NOMO-1 treated with DMSO at 0.1 percent for 48 hours (cell line): ENCODE data around the gene COL4A5.

Source experiments
- DNase-seq: peaks from one replicate; lab custom pipeline; 2025; ENCODE audit not compliant: unreplicated experiment; lab: John Stamatoyannopoulos, UW

Gene COL4A5

DNA sequence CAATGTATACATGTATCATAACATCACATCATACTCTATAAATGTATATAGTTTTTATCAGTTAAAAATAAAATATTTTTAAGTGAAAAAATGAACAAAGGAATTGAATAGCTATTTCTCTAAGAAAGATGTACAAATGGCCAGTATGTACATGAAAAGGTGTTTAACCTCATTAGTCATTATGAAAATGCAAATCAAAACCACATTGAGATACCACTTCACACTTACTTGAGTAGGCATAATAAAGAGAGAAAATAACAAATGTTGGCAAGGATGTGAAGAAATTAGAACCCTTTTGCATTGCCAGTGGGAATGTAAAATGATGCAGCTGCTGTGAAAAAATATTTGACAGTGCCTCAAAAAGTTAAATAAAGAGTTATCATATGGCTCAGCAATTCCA, 201.2 kb downstream of the COL4A5 start:
- DNase-seq: no peak

DNA sequence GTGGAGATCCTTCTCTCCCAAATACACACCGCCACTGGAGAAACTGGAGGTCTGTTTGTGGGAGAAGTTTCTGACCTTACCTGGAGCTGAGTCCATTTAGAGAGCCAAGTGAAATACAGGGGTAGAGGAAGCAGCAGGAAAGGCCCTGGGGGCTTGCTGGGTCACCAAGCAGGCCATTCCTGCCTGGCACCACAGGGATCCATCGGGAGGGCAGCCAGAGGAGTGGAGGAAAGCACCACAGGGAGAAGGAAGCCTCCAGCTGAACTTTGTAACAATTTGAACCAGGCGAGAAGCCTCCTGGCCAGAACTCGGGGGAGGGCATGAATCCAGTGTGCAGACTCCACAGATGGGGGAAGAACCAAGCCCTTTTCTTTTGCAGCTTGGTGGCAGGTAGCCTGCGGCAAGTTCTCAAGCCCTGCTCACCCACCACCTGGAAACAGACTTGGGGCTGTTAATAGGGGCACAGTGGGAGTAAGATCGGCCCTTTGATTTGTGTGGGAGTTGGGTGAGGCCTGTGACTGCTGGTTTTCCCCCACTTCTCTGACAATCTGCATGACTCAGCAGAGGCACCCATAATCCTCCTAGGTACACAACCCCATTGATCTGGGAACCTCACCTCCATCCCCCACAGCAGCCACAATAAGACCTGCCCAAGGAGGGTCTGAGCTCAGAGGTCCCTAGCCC, 202.1 kb downstream of the COL4A5 start:
- no peak for DNase-seq

DNA sequence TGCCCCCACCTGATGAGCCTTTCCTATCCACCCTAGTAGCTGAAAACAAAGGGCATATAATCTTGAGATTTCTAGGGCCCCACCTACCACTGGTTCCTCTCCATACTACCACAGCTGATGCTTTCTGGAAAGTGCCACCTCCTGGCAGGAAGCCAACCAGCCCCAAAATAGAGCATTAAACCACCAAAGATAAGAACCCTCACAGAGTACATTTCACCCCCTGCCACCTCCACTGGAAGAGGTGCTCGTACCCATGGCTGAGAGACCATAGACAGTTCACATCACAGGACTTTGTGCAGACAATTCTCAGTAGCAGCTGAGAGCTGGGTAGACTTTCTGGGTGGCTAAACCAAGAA, 202.6 kb downstream of the COL4A5 start:
- no peak for DNase-seq

DNA sequence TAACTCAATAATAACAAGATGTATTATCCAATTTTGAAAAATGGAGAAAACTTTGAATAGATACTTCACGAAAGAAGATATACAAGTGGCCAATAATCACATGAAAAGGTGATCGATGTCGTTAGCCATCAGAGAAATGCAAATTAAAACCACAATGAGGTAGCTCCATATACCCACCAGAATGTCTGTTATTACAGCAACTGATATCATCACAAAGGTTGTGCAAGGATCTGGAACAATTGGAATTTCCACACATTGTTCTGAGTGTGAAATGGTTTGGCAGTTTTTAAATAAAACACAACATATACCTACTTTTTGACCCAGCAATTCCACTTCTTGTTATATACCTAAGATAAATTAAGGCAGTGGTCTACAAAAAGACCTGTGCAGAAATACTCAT, 225.1 kb downstream of the COL4A5 start:
- no peak for DNase-seq

DNA sequence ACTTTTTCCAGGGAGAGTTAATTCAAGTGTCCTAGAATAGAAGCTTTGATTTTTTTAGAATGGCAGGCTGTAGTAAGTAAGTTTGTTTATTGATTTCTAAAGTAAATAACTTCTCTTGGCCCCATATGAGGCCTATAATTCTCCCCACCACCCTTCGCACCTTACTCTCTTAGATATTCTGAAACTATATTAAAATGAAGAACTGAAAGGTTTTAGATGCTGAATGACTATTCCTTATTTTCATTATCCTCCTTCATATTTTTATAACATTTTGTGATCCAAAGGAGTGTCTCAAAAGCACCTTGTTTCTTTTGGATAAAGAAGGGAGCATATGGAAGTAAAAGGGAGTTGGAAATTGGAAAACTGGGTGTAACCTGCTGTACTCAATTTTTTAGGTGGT, 226.5 kb downstream of the COL4A5 start:
- DNase-seq: no peak

DNA sequence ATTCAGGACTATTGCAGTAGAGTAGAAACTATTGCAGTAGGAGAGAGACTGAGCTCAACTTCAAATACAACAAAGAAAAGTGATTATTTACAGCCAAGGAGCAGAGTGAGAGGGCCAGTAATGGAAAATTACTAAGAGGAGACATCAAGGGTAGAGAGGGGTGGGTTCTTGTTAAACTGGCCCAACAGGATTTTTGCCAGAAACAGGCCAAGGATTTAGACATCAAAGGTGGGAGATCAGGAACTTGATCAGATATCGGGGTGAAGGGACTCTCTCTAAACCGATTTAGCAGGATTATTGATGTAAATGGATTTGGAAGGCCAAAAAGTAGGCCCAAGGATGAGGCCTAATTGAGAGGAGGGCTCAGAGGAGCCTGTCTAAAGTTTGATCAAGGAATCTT, 231.9 kb downstream of the COL4A5 start:
- DNase-seq: no peak

DNA sequence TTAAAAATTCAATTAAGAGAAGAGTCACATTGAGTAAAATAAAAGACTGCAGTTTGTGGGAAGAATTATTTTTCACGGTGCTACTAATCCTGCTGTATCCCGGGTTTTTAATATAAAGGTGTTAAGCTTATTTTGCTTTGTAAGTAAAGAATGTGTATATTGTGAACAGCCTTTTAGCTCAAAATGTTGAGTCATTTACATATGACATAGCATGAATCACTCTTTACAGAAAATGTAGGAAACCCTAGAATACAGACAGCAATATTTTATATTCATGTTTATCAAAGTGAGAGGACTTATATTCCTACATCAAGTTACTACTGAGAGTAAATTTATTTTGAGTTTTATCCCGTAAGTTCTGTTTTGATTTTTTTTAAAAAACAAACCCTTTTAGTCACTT, 257.1 kb downstream of the COL4A5 start:
- no peak for DNase-seq

DNA sequence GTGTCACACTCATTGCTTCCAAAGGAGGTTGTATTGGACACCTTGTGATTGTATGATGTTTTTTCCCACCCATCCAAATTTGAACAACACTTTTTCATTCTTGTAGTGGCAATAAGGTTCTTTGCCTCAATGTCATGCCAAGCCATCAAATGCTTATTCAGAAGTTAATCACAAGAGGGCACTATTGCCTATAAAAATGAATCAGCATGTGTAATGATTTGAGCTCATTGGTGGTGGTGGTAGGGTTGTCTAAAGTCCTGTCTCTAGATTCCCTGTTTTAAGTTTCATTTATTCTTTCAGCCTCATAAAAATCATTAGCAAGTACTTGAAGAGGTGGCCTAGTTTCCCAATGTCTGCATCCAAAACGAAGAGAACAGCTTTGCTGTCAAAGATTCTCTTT, 259.7 kb downstream of the COL4A5 start:
- peak; percentile 10 for DNase-seq

DNA sequence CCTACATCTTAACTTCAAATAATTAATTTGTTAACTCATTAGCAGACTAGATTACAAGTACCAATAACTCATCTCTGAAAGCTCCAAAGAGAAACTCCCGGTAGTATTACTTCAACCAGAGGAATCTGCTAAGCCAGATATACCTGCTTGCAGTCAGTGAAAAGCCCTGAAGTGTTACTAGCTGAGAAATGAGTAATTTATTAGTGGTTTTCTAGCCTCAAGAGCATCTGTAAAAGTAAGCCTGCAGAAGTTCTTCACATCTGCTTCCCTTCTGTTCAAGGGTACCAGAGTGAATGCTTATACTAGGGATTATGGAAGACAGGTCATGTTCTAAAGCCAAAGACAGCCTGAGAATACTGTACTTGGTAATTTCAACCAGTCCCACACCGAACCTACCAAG, 262.0 kb downstream of the COL4A5 start:
- DNase-seq: no peak

DNA sequence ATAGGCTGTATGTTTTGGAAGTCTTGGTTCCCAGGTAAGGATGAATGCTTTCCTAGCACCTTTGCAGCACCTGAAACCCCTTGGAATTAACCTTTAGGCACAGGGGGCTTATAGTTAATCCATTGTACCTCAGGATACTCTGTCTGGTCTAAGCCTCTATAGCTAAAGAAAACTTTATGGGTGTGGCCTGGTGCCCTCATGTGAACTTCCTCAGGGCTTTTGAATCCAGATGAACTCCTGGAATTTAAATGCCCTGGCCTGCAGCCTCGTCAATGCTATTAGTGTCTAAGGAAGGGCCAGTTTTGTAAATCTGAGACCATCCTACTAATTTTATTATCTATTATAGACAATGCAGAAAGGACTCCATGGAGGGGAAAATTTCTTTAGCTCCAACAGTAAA, 262.9 kb downstream of the COL4A5 start:
- DNase-seq: no peak

DNA sequence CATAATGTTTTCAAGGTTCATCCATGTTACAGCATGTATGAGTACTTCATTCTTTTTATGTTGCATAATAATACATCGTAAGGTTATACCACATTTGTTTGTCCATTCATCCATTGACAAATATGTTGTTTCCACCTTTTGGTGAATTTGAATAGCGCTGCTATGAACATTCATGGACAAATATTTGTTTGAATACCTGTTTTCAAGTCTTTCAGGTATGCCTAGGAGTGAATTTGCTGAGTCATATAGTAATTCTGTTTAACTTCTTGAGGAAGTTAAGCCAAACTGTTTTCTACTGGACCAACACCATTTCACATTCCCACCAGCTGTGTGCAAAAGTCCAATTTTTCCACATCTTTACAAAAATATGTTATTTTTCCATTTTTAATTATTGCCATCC, 265.2 kb downstream of the COL4A5 start:
- DNase-seq: no peak

DNA sequence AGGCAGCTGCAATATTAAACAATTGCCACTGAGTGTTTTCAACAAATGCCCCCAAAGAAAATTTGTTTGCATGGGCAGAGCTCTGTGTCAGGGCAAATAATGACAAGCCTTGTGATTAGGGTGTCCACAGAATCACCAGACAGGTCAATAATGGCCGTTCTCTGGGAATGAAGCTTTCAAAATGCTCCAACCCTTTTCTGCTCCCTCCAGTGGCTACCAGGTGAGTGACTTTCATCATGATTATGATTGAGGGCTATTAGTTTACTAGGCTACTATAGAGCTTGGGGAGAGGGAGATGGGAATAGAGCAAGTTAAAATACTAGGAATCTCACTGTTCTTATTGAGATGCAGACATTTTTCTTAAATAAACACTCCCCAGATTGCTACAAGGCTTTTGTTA, 273.2 kb downstream of the COL4A5 start:
- DNase-seq: no peak

DNA sequence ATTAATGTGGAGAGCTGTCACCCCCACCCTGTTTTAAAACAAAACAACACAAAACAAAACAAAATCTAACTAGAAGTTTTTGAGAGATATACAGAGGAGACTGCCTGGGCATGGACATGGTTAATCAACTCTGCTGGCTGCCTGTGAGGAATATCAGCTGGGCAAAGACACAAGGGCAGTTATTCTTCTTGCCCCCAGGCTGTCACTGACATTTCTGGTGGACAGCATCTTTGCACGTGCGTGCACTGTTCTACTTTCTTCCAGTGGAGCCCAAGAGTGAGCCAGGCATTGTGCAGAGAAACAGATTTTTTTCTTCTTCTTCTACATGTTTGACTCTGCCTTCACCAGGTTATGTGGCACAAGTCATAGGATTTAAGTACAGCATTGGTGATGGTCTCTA, 282.9 kb downstream of the COL4A5 start:
- no peak for DNase-seq

DNA sequence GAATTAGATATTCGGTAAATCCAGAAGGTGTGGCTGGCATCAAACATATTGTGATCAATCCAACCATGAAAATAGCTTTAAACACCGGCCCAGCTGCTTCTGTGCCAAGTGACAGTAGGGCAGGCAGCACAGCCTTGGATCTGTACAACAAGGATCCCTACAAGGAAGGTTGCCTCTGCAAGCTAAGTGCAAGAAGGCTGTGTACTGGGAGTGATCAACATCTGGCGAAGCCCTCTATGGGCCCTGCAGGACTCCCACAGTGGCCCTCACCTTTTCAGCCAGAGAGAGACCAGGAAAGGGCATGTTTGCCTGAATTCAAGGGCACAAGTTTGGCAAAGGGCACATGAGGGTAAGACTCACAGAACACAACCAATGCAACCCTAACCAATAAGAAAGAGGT, 287.1 kb downstream of the COL4A5 start:
- DNase-seq: no peak

DNA sequence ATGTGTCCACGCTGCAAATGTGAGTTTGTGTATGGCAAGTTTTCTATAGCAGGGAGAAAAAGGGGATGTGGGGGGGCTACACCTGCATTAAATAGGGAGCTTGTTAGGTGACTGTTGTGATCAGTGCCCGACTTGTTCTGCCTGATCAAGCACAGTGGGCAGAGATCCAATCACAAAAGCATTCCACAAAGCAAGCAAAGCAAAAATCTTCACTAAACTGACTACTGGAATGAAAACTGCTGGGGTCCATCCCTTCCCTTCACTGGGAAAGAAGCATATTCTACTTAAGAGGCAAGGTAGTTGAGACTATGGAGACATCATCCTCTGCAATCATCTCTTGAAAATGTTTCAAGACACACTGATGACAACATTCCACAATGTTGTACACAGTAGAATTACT, 291.5 kb downstream of the COL4A5 start:
- DNase-seq: no peak

DNA sequence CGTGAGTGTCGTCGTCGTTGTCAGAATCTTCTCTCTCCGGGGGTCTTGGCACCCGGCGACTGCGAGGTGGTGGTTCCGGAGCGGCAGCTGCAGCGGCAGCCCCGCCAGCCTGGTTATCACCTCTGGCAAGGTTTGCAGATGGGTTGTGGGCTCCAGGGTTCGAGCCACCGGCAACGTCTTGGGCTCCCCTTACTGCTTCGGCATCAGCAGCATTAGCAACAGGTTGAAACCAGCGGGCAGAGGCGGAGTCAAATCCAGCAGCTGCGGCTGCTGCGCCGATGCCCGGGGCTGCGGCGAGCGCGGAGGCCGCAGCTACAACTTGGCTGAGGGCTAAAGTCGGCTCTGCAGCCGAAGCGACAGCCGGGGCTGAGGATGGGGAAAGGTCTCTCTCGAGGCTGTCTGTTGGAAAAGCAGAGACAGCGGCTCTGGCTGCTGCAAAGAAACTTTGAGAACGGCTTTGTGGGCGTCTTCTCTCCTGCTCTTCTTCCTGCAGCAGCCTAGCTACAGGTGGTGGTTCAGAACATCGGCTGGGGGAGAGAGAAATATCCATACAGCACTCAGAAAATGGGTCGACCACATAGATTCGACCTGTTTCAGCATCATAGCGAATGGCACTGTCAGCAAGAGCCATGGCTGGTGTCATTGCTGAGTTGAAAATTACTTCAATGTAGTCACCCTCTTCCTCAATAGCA, 293.1 kb downstream of the COL4A5 start:
- no peak for DNase-seq

DNA sequence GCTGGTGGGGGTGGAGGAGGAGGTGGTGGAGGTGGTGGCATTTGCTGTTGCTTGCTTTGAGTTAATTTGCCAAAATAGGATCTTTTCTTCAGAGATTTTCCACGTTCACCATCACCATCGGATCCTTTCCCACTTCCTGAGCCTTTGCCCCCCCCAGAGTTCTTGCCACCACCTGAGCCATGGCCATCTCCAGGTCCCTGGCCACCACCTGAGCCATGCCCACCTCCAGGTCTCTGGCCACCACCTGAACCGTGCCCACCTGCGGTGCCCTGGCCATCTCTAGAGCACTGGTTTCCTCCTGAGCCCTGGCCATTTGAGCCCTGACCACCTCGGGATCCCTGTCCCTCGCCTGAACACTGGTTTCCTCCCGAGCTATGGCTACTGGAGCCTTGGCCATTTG, 294.8 kb downstream of the COL4A5 start:
- DNase-seq: no peak

DNA sequence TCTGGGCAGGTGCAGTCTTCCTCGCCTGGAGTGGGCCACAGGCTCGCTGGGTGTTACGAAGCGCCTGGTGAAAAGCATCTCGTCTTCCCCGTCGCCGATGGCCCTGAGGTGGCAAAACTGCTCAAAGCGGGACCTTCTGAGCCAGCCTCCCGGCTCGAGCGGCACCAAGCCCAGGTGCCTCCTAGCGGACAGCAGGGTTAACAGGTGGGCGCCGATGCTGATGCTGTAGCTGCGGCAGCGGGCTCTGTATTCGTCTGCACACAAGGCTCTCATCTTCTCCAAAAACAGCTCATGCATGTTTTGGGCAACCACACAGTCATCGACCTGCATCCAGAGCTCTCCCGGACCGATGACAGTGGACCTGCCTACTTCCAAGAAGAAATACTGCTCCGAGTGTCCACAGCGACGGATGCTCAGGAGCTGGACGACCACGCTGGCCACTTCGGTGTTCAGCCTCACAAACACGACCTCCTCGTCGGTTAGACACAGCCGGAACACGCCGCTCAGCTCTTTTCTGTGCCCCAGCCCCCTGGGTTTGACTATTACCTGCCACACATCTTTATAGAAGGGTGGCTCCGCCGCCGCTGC, 295.5 kb downstream of the COL4A5 start:
- no peak for DNase-seq

DNA sequence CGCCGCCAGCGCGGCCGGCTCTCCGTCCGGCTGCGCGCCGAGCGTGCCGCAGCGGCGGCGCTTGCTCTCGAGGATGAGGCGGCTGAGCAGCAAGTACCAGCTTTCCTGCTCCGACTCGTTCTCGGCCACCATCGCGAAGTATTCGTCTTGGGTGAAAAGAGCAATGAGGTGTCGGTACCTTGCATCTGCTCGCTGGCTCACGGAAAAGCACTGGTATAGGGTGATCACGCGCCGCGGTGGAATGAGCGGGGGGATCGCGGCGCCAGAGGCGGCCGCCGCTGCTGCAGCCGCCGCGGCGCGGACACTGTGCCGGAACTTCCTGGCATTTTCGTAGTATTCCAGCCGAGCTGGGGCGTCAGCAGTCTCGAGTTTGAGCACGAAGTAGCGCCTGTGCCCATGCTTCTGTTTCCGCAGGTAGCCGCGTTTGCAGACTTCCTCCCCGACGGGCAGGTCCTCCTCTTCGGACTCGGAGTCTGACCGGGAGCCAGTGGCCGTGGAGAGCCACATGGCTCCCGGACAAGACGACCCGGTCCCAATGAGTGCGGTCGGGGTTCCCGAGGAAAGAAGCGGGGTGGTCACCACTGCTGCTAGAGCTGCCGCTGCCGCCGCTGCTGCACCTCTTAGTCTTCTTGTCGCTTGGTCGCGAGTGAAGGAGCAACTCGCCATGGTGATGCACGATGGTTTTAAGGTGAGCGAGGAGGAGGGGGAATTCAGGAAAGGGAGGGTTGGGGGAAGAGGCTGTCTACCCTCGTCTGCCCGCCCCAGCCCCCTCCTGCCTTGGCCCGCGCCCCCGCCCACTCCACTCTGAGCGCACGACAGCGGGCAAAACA, 296.3 kb downstream of the COL4A5 start:
- DNase-seq: no peak

DNA sequence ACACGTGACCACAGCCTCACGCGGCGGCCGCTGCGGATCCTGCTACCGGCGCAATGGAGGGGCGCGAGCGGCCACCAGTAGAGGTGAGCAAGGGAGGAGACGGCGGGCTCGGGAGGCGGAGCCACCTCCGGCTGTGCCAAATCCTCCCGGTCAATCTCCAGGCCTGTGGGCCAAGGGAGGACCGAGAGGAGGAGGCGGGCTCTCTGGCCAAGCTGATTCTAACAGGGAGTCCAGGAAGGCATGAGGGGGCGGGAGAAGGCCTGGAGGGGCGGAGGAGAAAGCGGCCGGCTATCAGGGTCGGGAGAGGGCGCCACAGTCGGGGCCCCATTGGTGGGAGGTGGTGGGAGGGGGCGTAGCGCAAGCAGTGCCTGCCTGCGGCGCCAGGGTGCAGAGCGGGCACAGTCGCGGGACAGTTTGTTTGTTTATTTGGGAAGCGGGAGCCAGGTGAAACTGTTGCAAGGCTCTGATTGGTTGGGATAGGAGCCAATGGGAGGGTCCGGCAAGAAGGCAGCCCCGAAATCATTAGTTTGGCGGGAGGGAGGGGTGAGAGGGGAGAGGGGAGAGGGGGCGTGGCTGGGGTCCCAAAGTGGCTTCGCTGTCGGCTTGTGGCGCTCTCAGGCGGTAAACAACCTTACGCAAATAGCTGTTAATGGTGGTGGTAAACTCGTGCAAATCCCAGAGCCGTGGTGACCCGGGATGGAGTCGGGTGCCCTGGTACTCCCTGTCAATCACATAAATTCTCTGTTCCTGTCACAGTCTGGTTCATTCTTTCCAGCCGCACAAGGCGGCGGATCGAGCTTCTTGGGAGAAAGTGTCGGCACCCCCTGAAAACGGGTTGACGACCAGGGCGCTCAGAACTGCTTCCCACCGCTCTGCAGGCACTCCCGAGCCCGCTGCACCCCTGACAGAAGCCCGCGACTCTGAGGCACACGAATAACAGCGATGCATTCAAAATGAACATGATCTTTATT, 297.2 kb downstream of the COL4A5 start, which contains the start of gene IRS4:
TSS of gene IRS4 (minus strand) at position 55 of the 971 bp plus-strand sequence.
- no peak for DNase-seq

DNA sequence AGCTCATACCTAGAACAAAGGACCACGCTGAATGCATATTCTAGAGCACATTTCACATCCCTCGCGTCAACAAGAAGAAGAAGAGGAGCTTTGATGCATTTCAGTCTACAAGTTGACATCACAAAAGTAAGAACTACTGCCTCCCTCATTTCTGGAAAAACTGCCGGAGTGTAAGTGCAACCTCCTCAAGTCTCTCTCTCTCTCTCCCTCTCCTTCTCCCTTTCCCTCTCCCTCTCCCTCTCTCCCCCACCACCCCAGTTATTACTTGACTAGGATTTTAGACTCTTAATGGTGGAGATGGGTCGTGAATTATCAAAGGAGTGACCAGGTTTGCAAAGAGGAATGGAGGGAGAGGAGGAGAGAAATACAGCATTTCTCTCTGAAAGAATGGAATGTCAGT, 298.1 kb downstream of the COL4A5 start:
- no peak for DNase-seq
